ENCODE results near the gene TBXAS1.
"Not testable (repeated sequence)": the region's sequence is repeated elsewhere in the genome, so short reads cannot be mapped to it uniquely, and the experiment has no call there.

The TBXAS1 gene

GRCh38 chr7:139827042-139827441, 2.0 kb upstream of the TBXAS1 start:
- DNase-seq, result no peak

GRCh38 chr7:139828446-139828845, 618 bp upstream of the TBXAS1 start:
- no peak for DNase-seq

DNA sequence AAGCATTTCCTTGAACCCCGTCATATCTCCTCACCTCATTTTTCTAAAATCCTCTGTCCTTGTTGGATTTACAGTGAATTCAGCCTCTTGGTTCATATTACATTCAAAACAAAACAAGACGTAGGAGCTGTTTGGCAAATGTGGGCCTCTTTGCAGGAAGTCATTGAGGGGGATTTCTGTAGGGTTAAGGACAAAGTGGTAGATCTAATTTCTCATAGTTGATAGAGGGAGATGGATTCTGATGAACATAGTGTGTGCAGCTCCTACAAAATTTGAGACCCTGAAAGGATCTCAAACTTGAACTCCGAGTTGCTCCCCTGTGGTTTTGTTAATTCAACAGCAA, 682 bp downstream of the TBXAS1 start:
- no peak for DNase-seq

GRCh38 chr7:139830292-139830691, 1.2 kb downstream of the TBXAS1 start:
- no peak for DNase-seq

DNA sequence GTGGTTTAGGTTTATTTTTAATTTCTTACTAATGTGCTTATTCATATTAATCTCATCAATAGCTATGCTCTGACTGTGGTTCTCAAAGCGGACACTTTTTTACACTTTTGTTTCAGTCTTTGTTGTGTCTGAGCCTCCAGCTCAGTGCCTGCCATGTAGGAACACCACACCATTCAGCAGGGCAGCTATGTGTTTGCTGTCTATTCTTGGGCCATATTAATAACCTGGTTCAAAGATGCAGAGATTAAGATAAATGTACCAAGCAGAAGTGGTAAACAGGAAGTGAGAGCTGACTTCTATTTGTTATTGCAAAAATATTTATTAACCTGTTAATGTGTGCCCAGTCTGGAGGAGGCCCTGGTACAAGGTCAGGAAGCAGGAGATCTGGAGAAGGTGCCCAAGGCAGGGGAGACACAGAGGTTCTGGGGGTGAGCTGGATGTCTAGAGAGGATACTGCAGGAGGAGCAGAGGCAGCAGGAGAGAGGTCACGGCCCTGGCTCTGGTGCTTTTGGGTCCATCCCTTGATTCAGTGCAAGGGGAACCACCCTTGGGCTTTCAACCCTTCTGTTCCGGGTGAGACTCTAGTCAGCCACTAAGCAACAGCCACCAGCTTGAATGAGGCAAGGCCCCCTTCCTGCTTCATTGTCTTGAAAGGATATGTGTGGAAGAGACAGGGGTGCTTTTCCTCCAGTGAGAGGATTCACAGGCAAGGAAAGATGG, 1.9 kb downstream of the TBXAS1 start:
- DNase-seq, result no peak

GRCh38 chr7:139835848-139836247, 6.8 kb downstream of the TBXAS1 start:
- not testable (repeated sequence) for DNase-seq

GRCh38 chr7:139837291-139837690, 8.2 kb downstream of the TBXAS1 start:
- DNase-seq, result not testable (repeated sequence)

GRCh38 chr7:139838276-139838675, 9.2 kb downstream of the TBXAS1 start:
- no peak for DNase-seq

GRCh38 chr7:139838876-139839275, 9.8 kb downstream of the TBXAS1 start:
- DNase-seq, result no peak

DNA sequence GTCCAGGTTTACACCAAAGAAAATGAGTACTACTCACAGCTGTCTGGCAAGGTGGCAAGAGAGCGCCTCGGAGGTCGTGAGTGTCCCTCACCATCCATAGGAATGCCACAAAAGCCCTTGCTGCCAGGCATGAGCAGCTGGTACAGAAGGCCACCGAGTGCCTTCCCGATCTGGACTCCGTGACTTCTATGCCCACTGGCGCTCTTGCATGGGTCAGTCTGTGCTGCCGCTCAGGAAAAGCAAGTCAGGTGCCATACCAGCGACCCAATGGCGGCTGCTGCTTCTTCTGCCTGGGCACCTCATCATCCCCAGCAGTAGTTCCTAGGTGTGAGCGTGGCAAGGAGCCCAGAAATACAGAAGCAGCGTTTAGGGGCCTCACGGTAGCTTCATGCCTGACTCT, 11.7 kb downstream of the TBXAS1 start:
- no peak for DNase-seq

GRCh38 chr7:139842401-139843210, 13.5 kb downstream of the TBXAS1 start:
- no peak for DNase-seq

GRCh38 chr7:139843211-139843537, 14.1 kb downstream of the TBXAS1 start:
- not testable (repeated sequence) for DNase-seq

GRCh38 chr7:139844779-139845442, 15.8 kb downstream of the TBXAS1 start:
- no peak for DNase-seq

DNA sequence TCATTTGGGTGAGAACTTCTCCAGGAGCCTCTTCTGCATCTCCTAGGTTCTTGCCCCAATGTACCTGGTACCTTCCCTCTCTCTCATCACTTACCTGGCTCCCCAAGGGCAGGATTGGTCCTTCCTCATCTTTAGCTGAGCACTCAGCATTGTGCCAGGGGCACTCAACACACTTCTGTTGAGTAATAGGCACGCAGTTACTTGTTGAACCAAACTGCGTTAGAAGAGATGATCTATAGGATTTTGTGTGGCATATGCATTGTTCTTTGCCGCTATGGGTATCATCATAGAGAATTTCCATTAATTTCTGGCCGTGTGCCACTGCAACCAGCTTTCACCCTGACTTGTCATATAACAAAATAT, 16.4 kb downstream of the TBXAS1 start:
- DNase-seq, result no peak

DNA sequence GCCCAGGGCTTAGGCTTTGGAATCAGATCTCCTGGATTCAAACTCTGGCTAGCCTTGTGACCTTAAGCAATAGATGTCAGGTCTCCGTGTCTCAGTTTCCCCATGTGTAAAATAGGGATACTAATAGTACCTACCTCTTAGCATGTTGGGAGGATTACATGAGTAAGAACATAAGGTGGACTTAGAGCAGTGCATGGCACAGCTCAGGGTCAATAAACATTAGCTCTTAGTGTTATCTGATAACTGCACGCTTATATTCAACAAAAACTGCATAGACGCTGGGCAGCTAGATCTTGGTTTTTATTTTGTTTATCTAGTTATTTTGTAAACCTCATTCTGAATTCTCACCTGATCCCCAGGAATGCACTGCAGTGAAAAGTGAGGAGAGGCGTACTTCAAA, 17.2 kb downstream of the TBXAS1 start:
- no peak for DNase-seq

DNA sequence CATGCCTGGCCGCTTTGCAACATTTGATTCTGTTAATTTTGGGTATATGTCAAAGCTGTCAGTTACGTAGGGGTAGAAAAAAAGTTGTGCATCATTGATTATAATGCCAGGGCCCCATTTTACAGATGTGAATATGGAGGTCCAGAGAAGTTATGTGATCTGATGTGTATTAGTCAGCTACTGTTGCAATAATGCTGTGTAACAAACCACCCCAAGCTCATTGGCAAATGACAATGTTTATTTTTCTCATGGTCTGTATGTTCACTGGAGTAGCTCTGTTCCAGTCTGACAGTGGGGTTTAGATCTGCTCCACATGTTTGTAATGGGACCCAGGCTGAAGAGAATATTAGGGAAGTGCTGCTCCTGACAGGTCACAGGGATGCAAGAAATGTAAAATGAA, 19.2 kb downstream of the TBXAS1 start:
- DNase-seq, result no peak

- no peak for DNase-seq
Measured at GRCh38 chr7:139850906-139851305, 21.8 kb downstream of the TBXAS1 start.

- DNase-seq, result no peak
Measured at GRCh38 chr7:139851770-139852481, 22.9 kb downstream of the TBXAS1 start.

- no peak for DNase-seq
Measured at GRCh38 chr7:139852482-139852845, 23.4 kb downstream of the TBXAS1 start.

DNA sequence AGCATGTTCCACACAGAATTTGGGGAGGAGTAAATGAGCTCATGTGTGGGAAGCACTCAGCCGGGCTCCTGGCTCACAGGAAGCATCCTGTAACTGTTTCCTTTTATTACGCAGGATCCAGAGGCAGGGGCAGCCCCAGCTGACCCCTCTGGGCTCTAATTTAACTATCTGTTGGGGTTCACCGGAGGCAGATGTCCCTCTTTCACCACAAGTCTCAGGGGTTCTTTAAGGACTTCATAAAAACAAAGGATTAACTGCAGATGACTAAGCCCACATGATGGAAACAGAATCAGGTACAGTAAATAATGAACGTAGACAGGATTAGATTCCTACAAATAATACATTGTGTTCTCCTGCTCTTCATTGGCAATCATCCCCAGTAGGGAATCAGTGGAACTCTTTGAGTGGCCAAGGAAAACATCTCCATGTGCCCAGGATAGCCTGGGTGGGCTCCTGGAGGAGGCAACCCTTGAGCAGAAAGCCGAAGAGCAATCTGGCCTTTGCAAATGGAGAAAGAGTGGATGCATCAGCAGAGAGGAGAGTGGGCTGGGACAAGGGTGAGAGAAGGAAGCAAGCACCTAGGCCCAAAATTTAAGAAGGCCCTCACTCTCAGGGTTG, 24.6 kb downstream of the TBXAS1 start:
- DNase-seq, result no peak

DNA sequence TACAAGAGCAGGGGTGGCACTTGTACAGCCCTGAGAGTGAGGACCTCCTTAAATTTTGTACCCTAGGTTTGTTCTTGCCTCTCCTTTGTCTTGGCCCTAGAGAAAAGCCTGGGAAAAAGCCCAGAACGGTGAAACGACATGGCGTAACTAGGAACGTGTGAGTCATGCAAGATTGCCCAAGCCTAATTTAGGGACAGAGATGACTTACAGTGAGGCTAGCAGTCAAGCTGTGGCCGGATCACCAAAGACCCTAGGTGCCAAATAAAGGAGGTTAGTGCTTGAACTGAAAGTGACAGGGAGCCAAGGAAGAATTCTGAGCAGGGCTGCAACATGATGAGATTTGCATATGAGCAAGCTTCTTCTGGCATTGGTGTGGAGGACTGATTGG, 25.1 kb downstream of the TBXAS1 start:
- no peak for DNase-seq

GRCh38 chr7:139854803-139855497, 25.9 kb downstream of the TBXAS1 start:
- DNase-seq, result no peak
